ENCODE data around the gene CCR3. TPM values are rescaled to one million over a fixed set of nuclear protein-coding genes. Genes with fewer than 3 reads are reported as not detected.

Gene CCR3
- total RNA-seq, 1 donor from 2014 or later = not detected

DNA sequence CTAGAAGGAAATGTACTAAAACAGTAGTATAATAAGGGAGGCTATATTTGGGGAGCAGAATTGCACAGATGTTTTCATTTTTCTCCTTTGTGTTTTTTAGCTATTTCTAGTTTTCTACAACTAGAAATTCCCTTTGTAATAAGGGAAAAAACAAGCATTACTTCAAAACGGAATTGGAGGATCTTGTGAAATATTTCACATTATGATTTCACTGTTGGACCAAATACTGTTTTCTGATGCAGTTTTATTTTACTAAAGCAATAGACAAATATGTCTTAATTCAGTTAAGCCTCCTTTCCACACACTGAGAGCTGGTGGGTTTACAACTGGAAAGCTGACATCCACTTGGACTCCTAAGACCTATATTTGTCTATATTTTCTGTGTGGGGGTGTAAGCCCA, 41.5 kb upstream of the CCR3 start:
- H4K20me1 ChIP-seq (ENCODE audit: low read depth) = no peaks in the 10 kb centered on the region
- Mint-ChIP-seq H3K36me3 (no peaks in the 10 kb centered on the region), H3K4me1 (no peaks in the 10 kb centered on the region), H3K27me3 (ENCODE audit: insufficient read depth, low read depth) (peaks cover 4% of the 10 kb centered on the region), H3K4me3 (no peak overlapping the region), H3K27ac (no peak overlapping the region), H3K9me3 (no peaks in the 10 kb centered on the region)
- TF ChIP-seq, protein P1, sequence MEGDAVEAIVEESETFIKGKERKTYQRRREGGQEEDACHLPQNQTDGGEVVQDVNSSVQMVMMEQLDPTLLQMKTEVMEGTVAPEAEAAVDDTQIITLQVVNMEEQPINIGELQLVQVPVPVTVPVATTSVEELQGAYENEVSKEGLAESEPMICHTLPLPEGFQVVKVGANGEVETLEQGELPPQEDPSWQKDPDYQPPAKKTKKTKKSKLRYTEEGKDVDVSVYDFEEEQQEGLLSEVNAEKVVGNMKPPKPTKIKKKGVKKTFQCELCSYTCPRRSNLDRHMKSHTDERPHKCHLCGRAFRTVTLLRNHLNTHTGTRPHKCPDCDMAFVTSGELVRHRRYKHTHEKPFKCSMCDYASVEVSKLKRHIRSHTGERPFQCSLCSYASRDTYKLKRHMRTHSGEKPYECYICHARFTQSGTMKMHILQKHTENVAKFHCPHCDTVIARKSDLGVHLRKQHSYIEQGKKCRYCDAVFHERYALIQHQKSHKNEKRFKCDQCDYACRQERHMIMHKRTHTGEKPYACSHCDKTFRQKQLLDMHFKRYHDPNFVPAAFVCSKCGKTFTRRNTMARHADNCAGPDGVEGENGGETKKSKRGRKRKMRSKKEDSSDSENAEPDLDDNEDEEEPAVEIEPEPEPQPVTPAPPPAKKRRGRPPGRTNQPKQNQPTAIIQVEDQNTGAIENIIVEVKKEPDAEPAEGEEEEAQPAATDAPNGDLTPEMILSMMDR (IDR thresholded peaks at IDR 0.05) = no peak
- TF ChIP-seq EZH2phosphoT487 (IDR thresholded peaks at IDR 0.05) (no peak), EZH2 (IDR thresholded peaks at IDR 0.05) (no peak)
- H3K4me1 ChIP-seq = no peaks in the 10 kb centered on the region
- no peak overlapping the region for H3K27ac ChIP-seq
- H3K27me3 ChIP-seq = no peaks in the 10 kb centered on the region
- no peaks in the 10 kb centered on the region for H3K36me3 ChIP-seq
- H3K9ac ChIP-seq = no peak overlapping the region
- H3K9me3 ChIP-seq (ENCODE audit: low read depth) = no peaks in the 10 kb centered on the region
- no peak overlapping the region for H3K4me3 ChIP-seq
- H3F3A ChIP-seq (ENCODE audit: low read depth) = no peaks in the 10 kb centered on the region
- DNase-seq (ENCODE audit: low spot score) = no peak
- H3K79me2 ChIP-seq (ENCODE audit: low read depth) = no peaks in the 10 kb centered on the region
- no peak overlapping the region for H2AFZ ChIP-seq (replicated peaks)
- no peak overlapping the region for H3K4me2 ChIP-seq

DNA sequence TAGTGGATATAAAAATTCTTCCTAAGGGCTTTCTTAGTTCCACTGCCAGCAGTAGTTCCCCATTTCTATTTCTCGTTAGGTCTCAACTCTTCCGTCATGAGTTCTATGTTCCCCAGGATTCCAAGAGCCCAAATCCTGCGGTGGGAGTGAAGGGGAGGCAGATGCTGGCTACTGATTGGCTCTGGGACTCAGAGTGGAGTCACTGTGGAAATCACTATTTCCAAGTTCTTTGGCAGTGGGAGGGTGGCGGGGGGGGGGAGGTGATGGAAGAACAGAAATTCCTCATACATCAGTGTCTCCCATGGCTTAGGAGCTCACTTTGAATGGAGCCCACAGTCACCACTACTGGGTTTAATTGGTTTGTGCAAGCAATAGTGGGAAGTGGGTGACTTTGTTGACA, 39.7 kb upstream of the CCR3 start:
- Mint-ChIP-seq H3K27ac (no peak overlapping the region), H3K4me1 (no peaks in the 10 kb centered on the region), H3K4me3 (no peak overlapping the region), H3K36me3 (no peaks in the 10 kb centered on the region), H3K9me3 (no peaks in the 10 kb centered on the region), H3K27me3 (ENCODE audit: insufficient read depth, low read depth) (peaks cover 4% of the 10 kb centered on the region)
- TF ChIP-seq, protein P1 (IDR thresholded peaks at IDR 0.05) = no peak
- TF ChIP-seq EZH2 (IDR thresholded peaks at IDR 0.05) = no peak
- no peak for TF ChIP-seq EZH2phosphoT487 (IDR thresholded peaks at IDR 0.05)
- Histone ChIP-seq H3K4me1 (no peaks in the 10 kb centered on the region), H3K9ac (no peak overlapping the region), H2AFZ (replicated peaks) (no peak overlapping the region), H3K79me2 (ENCODE audit: low read depth) (no peaks in the 10 kb centered on the region), H4K20me1 (ENCODE audit: low read depth) (no peaks in the 10 kb centered on the region), H3K4me3 (no peak overlapping the region), H3F3A (ENCODE audit: low read depth) (no peaks in the 10 kb centered on the region), H3K27ac (no peak overlapping the region), H3K4me2 (no peak overlapping the region), H3K27me3 (no peaks in the 10 kb centered on the region), H3K36me3 (no peaks in the 10 kb centered on the region), H3K9me3 (ENCODE audit: low read depth) (no peaks in the 10 kb centered on the region)
- DNase-seq (ENCODE audit: low spot score) = no peak

DNA sequence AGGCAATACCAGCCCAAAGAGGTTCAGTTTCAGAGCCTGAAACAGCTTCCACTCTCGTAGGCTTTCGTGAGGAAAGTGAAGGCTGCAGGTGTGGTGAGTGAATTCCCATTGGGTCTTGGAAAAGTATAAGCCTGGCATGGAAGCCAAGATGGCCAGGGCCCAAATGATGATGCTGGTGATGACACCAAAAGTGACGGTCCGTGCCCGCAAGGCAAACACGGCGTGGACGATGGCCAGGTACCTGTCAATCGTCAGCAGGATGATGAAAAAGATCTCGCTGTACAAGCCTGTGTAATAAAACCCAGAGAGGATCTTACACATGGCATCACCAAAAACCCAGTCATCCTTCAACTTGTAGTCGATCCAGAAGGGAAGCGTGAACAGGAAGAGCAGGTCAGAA, 38.6 kb upstream of the CCR3 start:
- Mint-ChIP-seq H3K9me3 (no peaks in the 10 kb centered on the region), H3K36me3 (no peaks in the 10 kb centered on the region), H3K27me3 (ENCODE audit: insufficient read depth, low read depth) (peaks cover 6% of the 10 kb centered on the region), H3K4me1 (no peaks in the 10 kb centered on the region), H3K4me3 (no peak overlapping the region), H3K27ac (no peak overlapping the region)
- Histone ChIP-seq H3K9ac (no peak overlapping the region), H3K4me3 (no peak overlapping the region), H4K20me1 (ENCODE audit: low read depth) (no peaks in the 10 kb centered on the region), H3K36me3 (no peaks in the 10 kb centered on the region), H3K27ac (no peak overlapping the region), H3F3A (ENCODE audit: low read depth) (no peaks in the 10 kb centered on the region), H3K79me2 (ENCODE audit: low read depth) (no peaks in the 10 kb centered on the region), H3K9me3 (ENCODE audit: low read depth) (no peaks in the 10 kb centered on the region), H3K27me3 (no peaks in the 10 kb centered on the region), H3K4me1 (peaks cover 4% of the 10 kb centered on the region), H2AFZ (replicated peaks) (no peak overlapping the region), H3K4me2 (no peak overlapping the region)
- DNase-seq (ENCODE audit: low spot score) = no peak
- TF ChIP-seq EZH2 (IDR thresholded peaks at IDR 0.05) (no peak), EZH2phosphoT487 (IDR thresholded peaks at IDR 0.05) (no peak)
- TF ChIP-seq, protein P1 (IDR thresholded peaks at IDR 0.05) = no peak

All from neural progenitor cell (in vitro differentiated cells).